ENCODE measurements around the gene PTGR3.

Gene PTGR3

GRCh38 chr18:75204269-75204731 lies 4.6 kb downstream of the PTGR3 start:
- TF ChIP-seq CTCF (IDR thresholded peaks at IDR 0.05; ENCODE audit: control insufficient read depth, insufficient read depth, low read depth, low read length, missing control alignments) = no peak
- peak overlapping the region; percentile 55 for H3K4me3 ChIP-seq (ENCODE audit: control insufficient read depth, low read depth, low read length)
- no peak for DNase-seq (ENCODE audit: low read depth)

GRCh38 chr18:75203416-75204268 lies 5.3 kb downstream of the PTGR3 start:
- no peak for TF ChIP-seq CTCF (IDR thresholded peaks at IDR 0.05; ENCODE audit: control insufficient read depth, insufficient read depth, low read depth, low read length, missing control alignments)
- H3K4me3 ChIP-seq (ENCODE audit: control insufficient read depth, low read depth, low read length) = peak overlapping the region; percentile 55
- no peak for DNase-seq (ENCODE audit: low read depth)

DNA sequence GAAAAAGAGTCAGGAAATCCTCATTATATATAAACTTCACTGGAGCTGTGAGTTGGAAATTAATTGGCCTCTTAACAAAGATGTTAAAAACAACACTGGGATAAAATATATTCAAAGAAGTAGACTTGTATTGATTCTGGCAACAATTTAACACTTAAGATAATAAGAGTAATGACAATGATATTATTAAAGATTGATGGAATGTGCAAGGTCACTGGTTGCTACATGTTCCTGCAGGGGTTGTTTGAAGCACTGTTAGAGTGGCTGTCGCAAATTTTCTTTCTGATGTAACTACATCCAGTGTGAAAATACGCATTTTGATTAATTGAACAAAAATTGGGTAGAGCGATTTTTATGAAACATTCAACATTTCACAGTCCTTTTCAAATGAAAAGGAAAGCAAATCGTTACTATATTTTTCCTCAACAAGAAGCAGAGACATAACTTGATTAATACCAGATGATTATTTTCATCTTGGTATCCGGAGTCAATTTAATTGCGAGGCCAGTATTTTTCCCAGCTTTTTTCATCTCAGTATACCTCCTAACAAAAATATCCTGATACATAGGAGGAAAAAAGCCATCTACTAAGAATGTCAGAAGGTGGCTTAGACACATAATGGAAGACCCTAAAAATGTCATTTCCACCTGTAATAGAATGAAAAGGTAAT lies 6.1 kb downstream of the PTGR3 start:
- no peak overlapping the region for H3K4me3 ChIP-seq (ENCODE audit: control insufficient read depth, low read depth, low read length)
- TF ChIP-seq CTCF (IDR thresholded peaks at IDR 0.05; ENCODE audit: control insufficient read depth, insufficient read depth, low read depth, low read length, missing control alignments) = no peak
- DNase-seq (ENCODE audit: low read depth) = no peak

GRCh38 chr18:75201282-75202270 lies 7.4 kb downstream of the PTGR3 start:
- no peak for TF ChIP-seq CTCF (IDR thresholded peaks at IDR 0.05; ENCODE audit: control insufficient read depth, insufficient read depth, low read depth, low read length, missing control alignments)
- no peak for DNase-seq (ENCODE audit: low read depth)
- no peak overlapping the region for H3K4me3 ChIP-seq (ENCODE audit: control insufficient read depth, low read depth, low read length)

GRCh38 chr18:75200605-75201280 lies 8.2 kb downstream of the PTGR3 start:
- no peak for TF ChIP-seq CTCF (IDR thresholded peaks at IDR 0.05; ENCODE audit: control insufficient read depth, insufficient read depth, low read depth, low read length, missing control alignments)
- no peak for DNase-seq (ENCODE audit: low read depth)
- H3K4me3 ChIP-seq (ENCODE audit: control insufficient read depth, low read depth, low read length) = no peak overlapping the region

All from AG09309 (cell line).